ENCODE measurements around the gene SPTAN1.
A peak's percentile ranks its signal among the peaks of the same experiment; 100 is the strongest.
"Not testable (repeated sequence)": the region's sequence is repeated elsewhere in the genome, so short reads cannot be mapped to it uniquely, and the experiment has no call there.

SPTAN1 gene

DNA sequence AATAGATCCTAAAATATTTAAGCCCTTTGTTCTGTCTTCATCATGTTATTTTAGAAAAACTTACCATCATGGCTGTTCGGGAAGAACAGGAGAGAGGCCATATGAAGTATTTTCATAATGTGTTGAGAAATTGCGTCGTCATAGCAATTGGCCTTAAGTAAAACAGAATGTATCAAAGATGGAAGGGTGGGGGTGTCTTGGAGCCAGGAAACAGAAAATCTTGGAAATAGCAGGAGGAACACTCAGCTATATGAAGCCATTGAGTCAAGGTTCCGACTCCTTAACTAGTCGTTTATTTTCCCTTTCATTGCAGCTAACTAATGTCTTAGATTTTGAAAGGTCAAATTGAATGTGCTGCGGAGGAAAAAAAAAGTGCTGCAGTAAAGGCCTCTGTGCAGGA, 1.3 kb downstream of the SPTAN1 start:
- DNase-seq = no peak

DNA sequence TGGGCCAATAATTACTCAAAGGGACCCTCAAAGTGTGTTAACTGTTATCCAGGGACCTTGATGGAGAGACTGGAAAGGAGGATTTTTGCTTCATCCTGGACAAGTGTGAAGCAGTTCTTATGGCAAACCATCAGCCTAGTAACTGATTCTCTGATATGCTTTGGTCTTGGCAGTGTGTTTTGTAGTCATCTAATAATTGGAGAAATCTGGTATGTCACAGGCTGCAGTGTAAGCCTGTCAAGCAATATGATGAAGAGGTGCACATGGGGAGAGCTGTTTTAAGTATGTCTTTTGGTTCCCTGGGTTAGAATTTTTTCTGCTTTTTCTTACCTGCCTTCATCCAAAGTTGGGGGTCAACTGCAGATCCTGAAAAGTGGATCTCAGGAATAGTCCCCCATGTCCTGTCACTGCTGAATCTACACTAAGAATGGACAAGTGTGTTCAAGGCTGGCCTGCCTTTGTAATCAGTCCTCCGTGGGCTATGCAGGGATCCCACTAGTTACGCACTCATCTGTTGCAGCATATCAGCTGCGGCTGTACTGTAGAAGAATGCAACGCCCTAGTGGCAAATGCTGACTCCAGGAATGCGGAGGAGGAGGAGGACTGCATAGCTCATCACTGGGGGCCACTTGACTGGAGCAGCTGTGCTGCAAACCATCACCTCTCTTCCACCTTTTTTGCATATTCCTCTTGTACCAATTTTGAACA, 1.9 kb downstream of the SPTAN1 start:
- no peak for DNase-seq

DNA sequence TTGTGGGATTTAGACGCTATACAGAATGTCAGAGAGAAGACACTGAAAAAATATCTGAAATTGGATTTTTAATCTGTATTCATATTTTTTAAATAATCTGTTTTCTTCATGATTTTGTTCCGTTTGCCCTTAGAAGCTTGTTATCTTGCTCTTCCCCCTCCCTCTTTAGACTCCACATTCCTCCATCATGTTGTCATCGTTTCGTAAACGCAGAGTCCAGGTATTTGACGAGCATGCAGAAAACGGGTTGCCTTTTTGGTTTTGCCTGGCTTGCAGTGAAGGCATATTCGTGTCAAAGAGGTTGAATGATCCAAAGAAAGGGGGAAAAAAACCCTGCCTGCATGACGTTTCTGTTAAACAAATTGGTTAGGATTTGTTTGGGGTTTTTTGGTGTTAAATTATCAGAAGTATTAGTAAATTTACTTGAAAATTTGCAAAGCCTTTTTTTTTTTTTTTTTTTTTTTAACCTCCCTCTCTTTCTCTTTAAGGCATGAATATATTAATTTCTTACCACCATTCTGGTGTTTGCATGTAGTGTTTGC, 2.9 kb downstream of the SPTAN1 start:
- DNase-seq = no peak

DNA sequence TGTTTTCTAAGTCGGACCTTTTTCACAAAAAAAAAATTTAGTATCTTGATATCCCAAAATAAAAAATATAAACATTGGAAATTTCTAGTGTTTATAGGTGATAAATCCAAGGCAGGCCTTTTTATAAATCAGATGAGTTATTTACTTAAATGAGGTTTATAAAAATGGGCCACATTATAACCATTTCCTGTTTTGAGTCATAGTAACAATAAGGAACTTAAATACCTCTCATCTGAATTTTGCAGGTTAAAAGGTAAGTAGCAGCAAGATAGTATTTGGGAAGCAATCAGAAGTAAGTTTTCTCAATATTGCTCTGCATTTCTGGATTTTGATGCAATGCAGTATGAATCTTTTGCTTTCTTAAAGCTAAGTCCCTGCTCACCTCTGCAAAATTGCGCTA, 3.9 kb downstream of the SPTAN1 start:
- DNase-seq = no peak

DNA sequence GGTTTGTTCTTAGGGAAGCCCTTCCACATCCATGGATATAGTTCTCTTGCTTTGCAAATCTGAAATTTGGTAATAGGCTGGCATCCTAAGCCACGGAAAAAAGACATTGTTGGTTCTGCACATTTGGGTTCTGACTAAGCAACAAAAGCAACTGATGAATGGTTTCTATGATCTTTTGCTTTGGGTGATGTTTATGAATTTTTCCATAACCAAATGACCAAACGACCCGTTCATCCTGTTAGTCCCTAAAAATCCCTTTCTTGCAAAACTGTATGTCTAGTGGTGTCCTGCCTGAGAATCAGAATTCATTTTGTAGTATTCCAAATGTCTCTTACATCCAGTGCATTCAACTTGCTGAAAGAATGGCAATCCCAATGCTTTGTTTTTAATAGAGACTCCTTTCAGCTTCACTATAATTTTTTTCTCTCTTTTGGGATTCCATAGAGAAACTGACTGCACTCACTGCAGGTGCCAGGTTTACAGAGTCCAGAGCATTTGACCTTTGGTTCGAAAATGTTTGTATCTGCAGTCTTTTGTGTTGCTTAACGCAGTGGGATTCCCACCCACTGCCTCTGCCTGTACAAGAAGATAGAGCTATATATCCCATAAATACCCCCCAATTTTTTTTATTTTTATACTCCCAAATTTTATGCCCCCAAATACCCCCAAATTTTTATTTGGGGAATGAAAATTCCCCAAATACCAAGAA, 4.7 kb downstream of the SPTAN1 start:
- no peak for DNase-seq

DNA sequence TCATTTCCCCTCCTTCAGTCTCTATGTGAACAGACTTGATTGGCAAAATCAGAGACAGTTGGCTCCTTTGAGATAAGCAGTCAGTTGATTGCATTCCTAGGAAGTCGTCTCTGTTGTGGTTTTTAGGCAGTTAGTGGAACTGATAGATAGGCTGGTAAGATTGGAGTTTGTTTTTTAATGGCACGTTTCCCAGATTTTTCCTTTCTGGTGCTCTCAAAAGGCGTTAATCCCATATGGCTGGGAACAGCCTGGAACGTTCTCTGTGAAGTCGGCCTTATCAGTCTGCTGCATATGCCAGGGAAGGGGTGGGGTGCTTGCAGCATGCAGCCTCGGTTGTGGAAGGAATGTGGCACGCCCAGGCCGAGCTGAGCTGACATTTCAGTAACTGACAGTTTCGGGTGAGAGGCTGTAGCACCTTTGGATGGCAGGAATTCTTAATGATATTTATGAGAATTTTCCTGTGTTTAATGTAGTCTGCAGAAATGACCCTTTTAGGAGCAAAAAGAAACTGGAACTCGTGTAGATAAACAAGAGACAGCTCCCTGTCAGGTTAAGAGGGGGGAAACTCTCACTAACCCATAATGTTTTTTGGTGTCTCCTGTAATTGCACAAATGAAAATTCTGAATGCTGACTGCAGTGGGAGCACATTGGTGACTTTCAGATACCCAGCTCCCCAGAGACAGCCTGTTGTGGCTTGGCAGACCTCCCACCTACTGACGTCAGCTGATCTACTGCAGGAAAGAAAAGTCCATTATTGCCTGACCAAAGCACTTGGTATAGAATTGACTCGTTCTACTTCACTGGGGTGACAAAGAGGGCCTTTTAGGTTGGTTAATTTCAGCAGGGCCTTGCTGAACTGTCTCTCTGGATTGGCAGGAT, 6.3 kb downstream of the SPTAN1 start:
- DNase-seq = peak; percentile 86

DNA sequence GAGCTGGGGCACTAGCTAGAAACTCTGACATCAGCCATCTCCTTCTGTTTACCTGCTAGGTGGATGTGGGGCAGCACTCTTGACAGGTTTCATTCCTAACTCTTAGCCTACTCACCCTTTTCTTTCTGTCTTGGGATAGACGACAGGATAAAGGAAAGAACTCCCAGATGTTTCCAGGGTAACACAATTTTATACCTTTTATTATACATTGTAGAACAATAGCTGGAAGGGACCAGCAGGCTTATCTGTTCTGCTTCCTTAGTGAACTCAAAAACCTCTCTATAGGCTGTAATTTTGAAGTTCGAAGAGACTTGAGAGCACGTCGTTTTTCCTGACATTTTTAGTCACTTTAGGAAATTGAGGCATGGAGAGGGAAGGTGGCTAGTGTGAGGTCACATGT, 13.2 kb downstream of the SPTAN1 start:
- DNase-seq = no peak

DNA sequence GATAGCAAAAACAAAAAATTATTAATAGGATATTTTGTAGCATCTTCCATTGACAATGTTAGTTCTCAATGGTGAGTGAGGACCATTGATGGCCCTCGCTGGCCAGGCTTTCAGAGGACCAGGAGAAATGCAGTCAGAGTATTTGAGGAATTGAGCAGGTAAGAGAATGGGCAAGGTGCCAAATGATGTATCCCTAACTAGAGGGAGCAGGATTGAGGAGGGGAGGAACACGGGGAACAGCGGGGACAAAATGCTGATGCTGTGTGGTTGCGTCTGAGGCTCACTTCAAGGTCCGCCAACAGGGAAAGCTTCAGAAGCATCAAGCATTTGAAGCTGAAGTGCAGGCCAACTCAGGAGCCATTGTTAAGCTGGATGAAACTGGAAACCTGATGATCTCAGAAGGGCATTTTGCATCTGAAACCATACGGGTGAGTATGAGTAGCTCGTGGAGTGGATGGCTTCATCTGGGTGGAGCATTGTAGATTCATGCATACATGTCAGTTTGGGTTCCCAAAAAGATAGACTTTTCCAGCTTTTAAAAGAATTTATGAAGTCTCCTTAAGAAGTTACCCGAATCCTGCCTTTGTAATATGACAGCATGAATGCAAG, 16.2 kb downstream of the SPTAN1 start:
- no peak for DNase-seq

DNA sequence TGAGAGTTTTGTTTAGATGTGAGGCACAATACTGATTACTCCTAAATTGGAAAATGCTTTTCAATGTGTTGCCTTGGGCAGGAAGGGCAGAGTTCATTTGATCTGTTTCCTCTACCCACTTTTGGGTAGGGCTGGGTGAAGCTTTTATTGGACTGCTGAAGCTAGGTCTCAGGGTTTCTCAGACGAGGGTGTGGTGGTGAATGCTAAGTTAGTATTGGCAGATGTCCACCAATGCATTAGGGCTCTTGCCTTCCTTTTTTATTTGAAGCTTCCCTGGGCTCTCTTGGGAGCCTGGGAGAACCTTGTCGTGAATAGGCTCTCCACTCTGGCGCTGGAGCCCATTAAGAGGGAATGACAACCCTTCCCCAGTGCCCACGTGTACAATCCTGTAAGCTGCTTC, 23.1 kb downstream of the SPTAN1 start:
- peak; percentile 78 for DNase-seq

DNA sequence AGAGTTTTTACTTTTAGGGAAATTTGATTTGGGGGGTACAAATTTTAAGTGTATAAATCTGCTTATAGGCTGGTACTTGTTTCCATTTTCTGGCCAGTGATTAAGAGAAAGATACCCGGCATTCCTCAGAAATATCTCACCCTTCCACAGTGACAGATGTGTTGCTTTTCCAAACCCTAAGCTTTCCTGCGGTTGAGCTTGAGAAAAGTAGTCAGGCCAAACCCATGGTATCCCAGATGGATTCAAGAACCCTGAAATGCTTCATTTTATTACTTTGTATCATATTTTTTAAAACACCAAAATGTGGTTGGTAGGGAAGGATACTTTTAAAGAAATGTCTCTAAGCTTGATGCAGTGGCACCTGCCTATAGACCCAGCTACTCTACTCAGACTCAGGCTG, 23.5 kb downstream of the SPTAN1 start:
- DNase-seq = no peak

DNA sequence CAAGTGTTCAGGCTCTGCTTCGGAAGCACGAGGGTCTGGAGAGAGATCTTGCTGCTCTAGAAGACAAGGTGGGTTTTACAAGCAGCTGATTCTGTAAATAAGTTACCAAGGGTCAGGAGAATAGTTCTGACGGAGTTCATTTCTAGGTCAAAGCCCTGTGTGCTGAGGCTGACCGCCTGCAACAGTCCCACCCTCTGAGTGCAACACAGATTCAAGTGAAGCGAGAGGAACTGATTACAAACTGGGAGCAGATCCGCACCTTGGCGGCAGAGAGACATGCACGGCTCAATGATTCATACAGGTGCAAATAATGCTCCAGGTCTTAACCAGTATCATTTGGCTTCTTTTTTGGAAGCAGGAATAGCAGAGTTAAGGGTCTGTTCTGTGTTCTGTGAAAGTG, 24.8 kb downstream of the SPTAN1 start:
- DNase-seq = no peak

DNA sequence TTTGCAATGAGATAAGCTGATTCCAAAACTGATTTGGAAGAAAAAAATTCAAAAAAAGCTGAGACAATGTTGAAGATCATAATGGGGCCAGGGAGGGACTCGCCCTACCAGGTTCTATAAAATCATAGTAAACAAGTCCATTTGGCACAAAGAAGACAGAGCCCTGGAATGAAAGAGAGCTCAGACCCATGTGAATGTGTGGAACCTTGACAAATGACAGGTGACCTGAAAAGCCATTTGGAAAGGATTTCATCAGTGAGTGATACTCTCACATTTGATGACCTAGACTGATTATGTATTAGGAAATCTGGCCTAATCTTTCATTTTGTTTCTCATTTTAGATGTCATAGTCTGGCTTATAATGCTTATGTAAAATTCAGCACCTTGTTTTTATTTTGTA, 26.8 kb downstream of the SPTAN1 start:
- DNase-seq = no peak

DNA sequence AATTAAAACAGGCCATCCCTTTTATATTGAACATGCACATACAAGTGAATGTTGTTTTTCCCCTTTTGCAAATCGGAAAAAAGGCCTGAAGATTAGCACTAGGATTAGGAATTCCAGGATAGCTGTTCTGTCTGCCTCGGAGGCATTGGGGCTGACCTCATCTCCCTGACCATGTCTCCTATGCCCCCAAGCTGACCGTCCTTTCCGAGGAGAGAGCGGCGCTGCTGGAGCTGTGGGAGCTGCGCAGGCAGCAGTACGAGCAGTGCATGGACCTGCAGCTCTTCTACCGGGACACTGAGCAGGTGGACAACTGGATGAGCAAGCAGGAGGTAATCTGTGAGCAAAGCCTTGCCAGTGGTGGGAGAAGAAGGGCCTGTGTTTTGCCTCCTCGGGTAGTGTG, 28.3 kb downstream of the SPTAN1 start:
- DNase-seq = no peak

DNA sequence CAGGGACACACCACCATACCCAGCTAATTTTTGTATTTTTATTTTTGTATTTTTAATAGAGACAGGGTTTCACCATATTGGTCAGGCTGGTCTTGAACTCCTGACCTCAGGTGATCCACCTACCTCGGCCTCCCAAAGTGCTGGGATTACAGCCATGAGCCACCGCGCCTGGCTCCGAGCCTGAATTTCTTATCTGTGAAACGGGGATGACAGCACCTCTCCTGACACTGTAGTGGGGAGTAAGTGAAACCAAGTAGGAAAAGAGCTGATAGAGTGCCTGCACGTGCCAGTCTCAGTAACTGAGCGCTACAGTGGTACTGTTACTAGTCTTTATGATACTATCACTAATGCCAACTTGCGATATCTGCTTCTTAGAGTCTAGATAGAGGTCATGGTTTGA, 32.8 kb downstream of the SPTAN1 start:
- DNase-seq = not testable (repeated sequence)

DNA sequence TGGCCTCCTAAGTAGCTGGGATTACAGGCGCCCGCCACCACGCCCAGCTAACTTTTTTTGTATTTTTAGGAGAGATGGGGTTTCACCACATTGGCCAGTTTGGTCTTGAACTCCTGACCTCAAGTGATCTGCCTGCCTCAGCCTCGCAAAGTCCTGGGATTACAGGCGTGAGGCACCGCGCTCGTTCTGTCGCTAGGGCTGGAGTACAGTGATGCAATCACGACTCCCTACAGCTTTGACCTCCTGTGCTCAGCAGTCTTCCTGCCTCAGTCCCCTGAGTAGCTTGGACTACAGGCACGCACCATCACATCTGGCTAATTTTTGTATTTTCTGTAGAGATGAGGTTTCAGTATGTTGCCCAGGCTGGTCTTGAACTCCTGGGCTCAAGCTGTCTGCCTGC, 34.5 kb downstream of the SPTAN1 start:
- not testable (repeated sequence) for DNase-seq

DNA sequence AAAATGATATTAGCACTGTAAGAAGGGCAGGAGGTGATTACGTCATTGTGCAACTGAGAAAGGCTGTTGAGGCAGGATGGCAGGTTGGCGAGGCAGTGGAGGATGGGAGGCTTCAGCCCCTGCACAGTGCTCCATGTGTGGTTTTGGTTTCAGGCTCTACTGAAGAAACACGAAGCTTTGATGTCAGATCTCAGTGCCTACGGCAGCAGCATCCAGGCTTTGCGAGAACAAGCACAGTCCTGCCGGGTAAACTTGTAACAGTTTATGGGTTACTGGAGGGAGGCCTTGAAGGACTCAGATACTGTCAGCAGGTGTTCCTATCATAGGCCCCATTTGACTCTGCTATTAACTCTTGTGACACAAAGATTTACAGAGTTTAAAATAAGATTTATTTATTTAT, 35.1 kb downstream of the SPTAN1 start:
- no peak for DNase-seq

DNA sequence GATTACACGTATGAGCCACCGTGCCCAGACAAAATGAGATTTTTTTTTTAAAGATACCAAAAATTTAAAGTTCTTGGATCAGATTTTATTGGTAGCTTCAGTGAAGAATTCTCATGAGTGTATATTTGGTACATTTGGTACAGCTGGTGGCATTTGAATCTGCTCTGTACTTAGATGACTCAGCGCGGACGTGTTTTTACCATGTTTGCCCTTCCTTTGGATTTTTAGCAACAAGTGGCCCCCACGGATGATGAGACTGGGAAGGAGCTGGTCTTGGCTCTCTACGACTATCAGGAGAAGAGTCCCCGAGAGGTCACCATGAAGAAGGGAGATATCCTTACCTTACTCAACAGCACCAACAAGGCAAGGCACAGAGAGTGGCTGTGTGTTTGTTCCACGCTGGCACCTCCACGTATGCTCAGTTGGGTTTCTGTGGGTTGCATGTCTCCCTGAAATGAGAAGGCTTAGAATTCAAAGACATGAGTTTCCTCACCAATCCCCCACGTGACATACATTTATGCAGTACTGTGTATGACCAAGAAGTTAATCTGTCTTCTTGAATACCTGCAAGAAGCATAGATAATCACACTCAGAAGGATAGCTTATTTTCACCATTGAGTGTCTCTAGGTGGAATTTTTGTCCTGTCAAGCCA, 36.3 kb downstream of the SPTAN1 start:
- no peak for DNase-seq

DNA sequence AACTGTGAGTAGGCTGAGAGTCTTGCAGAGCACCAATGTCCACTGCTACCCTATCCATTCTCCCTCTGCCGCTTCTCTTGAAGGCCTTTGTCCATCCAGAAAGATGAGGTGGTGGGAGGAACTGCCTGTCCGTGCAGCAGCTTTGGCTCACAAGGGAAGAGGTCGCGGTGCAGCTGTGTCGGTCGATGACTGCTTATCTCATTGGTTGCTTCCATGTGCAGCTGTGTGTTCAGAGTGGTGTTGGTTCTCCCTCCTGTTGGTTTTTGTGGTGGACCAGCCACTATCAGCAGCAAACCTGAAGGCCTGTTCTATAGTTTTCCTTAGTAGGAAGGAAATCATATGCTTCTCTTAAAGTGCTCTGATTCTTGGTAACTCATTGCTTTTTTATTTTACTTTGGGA, 40.7 kb downstream of the SPTAN1 start:
- no peak for DNase-seq

DNA sequence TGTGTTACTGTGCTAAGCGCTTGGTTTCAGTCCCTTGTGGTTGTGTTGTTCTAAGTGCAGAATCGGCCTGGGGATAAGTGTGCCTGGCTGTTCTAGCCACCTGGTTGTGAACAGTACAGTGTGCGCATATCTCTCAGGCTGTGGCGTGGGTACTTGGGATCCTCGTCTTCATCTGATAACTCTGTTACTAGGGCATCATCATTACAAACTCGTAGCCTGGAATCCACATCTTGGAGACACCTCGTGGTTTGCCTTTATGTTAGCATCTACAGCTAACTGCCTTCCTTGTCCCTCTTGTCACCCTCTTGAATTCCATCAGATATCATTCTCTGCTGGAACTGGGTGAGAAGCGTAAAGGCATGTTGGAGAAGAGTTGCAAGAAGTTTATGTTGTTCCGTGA, 41.5 kb downstream of the SPTAN1 start:
- DNase-seq = no peak

DNA sequence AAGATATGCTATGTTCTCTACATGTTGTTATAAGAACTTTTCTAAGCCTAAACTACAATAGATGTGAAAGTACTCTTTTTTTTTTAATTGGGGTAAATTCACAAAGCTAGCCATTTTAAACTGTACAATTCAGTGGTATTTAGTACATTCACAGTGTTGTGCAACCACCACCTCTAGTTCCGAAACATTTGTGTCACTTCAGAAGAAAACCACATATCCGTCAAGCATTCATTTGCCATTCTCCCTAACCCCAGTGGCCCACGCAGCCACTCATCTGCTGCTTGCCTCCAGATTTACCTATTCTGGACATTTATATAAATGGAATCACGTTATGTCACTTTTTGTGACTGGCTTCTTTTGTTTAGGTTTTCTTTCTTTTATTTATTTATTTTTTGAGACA, 43.1 kb downstream of the SPTAN1 start:
- DNase-seq = no peak

DNA sequence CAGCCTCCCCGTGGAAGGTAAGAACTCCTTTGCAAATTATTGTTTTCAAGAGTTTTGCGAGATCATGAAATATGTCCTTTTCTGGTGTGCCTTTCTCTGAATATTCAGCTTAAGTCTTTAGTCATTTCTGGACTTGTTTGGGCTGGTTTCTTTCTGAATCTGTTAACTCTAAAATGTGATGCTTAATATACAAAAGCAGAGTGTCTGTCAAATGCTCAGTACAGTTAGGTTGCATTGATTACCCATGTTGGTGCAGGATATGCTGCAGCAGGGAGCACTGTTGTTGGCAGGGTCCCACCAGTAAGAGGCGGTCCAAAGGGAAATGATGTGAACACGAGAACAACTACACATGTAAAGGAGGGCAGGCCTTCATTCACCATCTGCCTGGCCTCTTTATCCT, 47.7 kb downstream of the SPTAN1 start:
- DNase-seq = no peak

DNA sequence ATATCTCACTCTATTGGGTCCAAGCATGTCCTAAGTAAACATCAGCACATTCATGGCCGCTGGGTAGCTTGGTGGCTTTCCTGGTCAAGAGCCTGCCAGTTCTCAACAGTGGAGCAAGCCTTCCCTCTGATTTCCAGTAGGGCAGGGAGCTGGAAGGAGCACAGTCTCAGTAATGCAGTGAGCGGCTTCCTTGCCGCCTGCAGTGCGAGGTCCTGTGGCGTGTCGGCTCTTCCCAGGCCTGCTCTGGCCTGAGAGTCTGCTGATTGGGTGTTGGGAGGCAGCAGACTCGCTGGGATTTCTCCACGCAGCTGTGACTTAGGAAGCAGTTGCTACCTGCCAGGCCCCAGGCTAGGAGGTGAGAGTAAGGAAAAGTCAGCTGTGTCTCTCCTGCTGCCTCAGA, 51.3 kb downstream of the SPTAN1 start:
- no peak for DNase-seq

All from NCI-H1092 (cell line).